Nucleus accumbens (tissue), 56 donors: ENCODE data around the gene LRRC71.

Experiments
- DNase-seq, 56 donors: peaks; one replicate each; lab custom pipeline; 2025; lab: John Stamatoyannopoulos, UW

Gene LRRC71

DNA sequence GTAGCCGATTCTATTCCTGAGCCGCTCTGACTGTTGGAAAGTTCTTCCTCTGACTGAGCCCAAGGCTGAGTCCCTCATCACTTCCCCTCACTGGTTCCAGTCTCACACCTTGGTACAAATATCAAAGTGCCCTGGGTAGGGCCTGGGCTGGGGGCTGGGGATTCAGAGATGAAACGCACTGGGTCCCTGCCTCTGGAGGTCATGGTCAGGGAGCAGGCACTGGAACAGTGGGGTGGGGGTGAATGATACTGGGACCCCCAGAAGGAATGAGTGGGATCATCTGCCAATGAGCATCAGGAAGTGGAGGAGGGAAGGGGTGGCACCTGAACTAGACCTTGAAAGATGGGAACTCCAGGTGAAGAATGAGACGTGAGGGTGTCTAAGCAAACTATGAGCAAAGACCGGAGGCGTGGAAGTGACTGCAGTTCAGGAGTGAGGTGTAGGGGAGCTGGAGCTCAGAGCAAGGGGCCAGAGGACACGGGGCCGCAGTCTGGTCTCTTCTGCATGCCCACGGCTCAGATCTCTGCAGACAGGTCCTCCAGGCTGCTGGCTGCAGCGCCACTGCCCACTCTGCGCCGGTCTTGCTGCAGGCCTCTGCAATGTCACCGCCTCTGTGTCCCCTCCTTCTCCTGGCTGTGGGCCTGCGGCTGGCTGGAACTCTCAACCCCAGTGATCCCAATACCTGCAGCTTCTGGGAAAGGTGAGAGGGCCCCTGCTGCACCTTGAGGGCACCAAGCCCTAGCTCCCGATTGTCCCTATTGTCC, 16.9 kb upstream of the LRRC71 start:
- no peak for DNase-seq

DNA sequence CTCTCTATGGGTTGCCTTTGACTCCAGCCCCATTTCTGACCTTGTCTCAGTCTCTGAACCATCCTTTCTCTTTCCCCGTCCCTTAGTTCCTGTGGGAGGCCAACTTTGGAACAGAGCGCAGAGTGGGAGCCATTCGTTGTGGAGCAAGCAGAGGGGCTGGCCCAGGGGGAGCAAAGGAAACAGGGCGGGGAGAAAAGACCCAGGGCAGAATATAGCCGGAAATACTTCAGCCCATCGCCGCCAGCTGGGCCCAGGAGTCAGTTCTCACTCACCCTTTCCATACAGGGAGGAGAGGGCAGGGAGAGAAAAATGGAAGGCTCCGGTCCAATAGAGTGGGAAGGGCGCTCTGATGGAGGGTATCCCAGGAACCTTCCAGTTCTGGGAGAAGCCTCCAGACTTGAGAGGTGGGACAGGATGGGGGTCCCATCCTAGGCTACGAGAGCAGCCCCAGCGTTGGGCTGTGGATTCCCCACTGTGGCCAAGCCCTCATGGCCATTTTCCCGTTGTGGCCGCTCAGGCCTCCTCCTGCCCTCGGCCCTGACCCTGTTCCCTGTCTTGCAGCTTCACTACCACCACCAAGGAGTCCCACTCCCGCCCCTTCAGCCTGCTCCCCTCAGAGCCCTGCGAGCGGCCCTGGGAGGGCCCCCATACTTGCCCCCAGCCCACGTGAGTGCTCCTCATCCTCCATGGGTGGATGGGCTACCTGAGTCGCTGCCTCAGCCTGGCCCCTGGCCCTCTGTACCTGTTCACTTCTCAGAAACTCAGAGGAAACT, 16.1 kb upstream of the LRRC71 start:
- DNase-seq = no peak

DNA sequence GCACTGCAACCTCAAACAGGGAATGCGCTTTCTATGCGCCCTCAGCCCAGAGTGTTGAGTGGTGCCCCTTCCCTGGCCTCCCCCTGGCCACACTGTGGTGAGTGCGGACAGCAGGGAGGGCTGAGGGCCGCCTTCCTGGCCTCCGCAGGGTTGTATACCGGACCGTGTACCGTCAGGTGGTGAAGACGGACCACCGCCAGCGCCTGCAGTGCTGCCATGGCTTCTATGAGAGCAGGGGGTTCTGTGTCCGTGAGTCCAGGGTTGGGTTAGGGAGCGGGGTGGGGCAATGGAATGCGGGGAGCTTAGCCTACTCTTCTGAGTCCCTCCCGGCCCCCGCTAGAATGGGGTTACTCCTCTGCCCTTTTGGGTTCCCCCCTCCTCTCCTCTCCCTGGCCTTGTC, 15.3 kb upstream of the LRRC71 start:
- no peak for DNase-seq

DNA sequence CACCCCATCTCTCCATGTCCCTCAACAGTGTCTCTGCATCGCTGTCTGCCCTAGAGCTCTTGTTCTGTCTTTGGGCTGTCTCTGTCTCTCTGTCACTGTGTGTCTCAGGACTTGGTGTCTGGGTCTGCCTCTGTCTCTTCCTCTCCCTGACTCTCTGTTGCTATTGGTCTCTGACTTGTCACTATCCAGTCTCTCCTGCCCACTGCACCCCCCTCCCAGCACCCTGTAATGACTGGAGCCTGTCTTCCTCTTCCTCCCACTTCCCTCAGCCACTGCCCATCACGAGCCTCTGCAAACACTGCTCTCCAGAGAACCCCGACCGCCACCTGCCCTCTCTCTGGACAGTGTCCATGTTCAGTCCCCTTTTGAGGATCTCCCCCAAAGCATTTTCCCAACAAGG, 14.8 kb upstream of the LRRC71 start:
- no peak for DNase-seq

DNA sequence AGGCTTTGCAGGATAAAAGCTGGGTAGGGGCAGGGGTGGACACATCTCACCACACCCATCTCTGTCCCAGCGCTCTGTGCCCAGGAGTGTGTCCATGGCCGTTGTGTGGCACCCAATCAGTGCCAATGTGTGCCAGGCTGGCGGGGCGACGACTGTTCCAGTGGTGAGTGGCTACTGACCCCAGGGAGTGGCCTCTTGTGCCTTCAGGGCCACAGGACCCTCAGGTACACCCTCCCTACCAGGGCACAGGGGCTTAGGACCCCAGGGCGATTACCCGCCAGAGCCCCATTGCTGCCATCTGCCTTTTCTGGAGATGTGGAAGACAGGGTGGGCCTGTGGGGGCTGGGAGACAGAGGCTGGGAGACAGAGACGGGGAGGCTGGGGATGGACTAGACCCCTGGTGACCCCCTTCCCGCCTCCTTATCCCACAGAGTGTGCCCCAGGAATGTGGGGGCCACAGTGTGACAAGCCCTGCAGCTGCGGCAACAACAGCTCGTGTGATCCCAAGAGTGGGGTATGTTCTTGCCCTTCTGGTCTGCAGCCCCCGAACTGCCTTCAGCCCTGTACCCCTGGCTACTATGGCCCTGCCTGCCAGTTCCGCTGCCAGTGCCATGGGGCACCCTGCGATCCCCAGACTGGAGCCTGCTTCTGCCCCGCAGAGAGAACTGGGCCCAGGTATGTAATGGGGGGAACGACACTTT, 14.1 kb upstream of the LRRC71 start:
- DNase-seq = no peak

DNA sequence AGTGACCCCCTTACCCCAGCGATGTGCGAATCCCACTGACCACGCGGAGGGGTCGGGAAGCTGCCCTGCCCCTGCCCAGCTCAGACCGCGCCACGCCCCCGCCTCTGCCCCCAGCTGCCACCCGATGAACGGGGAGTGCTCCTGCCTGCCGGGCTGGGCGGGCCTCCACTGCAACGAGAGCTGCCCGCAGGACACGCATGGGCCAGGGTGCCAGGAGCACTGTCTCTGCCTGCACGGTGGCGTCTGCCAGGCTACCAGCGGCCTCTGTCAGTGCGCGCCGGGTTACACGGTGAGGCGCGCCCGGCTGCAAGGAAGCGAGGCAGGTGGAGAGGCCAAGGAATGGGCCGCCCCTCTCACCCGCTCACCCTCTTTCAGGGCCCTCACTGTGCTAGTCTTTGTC, 11.9 kb upstream of the LRRC71 start:
- DNase-seq = no peak

DNA sequence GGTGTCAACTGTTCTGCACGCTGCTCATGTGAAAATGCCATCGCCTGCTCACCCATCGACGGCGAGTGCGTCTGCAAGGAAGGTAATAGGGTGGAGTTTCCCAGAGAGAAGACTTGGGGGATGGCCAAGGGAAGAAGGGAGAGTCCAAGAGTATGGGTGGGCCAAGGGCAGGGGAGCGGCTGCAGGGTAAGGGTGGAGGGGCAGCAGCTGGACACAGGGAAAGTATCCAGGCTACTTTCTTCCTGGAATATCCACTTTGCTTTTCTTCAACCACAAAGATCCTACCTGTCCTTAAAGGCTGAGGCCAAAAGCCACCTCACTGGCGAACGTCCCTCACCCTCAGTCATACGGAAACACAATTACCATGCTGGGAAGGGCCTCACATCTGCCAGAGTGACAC, 11.5 kb upstream of the LRRC71 start:
- DNase-seq = no peak

DNA sequence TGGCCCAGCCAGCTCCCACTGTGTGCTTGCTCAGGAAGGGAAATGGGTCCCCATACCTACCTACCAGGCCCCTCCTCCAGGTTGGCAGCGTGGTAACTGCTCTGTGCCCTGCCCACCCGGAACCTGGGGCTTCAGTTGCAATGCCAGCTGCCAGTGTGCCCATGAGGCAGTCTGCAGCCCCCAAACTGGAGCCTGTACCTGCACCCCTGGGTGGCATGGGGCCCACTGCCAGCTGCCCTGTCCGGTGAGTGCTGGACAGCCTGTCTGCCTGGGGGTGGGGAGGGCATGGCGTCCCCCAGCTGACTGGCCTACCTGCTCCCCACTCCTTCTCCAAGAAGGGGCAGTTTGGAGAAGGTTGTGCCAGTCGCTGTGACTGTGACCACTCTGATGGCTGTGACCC, 10.8 kb upstream of the LRRC71 start:
- DNase-seq = no peak

DNA sequence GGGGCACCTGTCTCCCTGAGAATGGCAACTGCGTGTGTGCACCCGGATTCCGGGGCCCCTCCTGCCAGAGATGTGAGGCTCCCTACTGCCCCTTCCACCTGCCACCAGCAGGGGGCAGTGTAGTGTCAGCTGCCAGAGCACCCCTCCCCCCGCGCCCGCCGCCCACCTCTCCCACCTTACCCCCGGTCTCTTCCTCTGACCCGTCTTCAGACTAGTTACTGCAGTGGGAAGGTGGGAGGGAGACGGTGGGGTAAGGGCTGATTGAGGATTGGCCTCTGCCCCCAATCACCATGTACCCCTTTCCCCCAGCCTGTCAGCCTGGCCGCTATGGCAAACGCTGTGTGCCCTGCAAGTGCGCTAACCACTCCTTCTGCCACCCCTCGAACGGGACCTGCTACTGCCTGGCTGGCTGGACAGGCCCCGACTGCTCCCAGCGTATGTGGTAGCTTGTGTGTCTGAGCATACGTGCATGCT, 10.1 kb upstream of the LRRC71 start:
- peak in 13 of 56 donors; percentile 3 to 41 (median 14) for DNase-seq

DNA sequence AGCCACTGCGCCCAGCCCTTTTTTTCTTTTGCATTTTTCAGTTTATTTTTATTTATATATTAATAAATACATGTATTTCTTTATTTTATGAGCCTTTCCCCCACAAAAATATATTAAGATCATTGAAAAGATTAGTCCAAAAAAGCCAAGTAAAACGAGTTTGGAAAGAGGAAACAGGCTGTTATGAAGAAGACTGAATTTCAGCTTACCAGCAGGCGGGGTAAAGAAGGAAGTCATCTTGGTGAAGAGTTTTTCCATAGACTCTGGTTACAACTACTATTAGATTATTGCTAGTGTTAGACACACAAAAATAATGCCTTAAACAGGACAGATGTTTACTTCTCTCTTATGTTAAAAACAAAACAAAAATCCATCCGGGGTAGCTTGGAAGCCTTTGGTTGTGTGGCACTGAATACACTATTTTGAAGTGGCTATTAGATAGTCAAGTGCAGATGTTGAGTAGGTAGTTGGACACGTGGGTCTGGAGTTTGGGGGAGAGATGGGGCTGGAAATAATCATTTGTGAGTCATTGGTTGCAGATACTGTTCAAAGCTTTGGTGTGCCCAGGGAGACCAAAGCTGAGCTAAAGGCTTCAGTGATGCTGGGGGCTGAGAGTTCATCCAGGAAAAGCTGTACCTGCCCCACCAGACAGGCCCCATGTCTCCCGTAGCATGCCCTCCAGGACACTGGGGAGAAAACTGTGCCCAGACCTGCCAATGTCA, 8.7 kb upstream of the LRRC71 start:
- no peak for DNase-seq

DNA sequence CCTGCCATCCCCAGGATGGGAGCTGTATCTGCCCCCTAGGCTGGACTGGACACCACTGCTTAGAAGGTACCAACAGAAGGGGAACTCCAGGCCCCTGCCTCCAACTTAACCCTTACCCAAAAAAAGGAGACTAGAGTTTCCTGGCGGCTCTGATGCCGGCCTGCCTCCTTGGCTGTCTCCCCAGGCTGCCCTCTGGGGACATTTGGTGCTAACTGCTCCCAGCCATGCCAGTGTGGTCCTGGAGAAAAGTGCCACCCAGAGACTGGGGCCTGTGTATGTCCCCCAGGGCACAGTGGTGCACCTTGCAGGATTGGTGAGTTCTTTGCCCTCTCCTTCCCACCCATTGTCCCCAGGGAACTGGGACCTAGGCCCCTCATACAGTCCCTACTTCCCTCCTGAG, 8.1 kb upstream of the LRRC71 start:
- DNase-seq = no peak

DNA sequence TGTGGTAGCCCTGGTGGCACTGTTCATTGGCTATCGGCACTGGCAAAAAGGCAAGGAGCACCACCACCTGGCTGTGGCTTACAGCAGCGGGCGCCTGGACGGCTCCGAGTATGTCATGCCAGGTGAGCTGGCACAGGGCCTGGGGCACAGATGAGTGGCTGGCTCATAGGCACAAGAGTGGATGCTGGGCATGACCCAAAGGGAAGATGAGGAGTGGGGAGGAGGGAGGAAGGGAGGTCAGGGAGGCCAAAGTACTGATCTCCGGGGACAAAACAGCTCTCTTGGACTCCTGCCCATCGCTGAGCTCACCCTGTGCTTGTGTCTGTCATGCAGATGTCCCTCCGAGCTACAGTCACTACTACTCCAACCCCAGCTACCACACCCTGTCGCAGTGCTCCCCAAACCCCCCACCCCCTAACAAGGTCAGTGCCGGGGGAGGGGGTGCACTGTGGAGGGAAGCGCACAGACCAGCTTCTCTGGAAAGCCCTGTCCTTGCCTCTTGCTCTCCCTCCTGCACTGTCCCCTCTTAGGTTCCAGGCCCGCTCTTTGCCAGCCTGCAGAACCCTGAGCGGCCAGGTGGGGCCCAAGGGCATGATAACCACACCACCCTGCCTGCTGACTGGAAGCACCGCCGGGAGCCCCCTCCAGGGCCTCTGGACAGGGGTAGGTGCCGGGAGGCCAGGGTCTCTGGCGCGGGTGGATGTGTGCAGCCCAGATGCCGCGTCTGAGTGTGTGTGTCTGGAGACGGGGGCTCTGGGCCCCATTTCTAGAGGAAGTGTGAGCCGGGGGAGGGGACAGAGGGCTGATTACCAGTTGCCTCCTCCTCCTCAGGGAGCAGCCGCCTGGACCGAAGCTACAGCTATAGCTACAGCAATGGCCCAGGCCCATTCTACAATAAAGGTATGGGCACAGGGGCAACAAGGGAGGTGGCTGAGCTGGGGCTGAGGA, 7.3 kb upstream of the LRRC71 start:
- DNase-seq = peak in 7 of 56 donors; percentile 4 to 37 (median 21)

DNA sequence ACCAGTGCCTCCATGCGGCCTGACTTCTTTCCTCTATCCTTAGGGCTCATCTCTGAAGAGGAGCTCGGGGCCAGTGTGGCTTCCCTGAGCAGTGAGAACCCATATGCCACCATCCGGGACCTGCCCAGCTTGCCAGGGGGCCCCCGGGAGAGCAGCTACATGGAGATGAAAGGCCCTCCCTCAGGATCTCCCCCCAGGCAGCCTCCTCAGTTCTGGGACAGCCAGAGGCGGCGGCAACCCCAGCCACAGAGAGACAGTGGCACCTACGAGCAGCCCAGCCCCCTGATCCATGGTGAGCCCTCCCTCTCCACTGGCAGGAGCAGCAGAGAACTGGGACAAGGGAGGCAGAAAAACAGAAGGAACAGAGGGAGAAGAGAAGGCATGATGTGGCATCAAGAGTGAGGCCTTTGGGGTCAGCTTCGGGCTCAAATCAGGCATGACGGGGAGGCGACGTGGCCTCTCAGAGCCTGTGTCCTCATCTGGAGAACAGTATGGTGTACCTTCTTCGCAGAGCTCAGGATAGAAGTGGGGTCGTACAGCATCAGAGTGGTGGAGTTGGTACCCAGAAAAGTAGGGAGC, 6.5 kb upstream of the LRRC71 start:
- no peak for DNase-seq

DNA sequence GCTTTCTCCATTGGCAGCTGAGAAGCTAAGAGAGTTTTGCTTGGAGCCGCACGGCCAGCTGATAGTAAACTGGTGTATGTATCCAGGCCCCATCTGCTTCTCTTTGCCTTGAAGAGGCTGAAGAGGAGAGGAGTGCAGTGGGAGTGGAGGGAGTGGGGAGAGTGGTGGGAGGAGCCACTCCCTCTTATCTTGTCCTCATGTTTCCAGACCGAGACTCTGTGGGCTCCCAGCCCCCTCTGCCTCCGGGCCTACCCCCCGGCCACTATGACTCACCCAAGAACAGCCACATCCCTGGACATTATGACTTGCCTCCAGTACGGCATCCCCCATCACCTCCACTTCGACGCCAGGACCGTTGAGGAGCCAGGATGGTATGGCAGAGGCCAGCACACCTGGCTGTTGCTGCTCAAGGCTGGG, 6.0 kb upstream of the LRRC71 start:
- DNase-seq = no peak

DNA sequence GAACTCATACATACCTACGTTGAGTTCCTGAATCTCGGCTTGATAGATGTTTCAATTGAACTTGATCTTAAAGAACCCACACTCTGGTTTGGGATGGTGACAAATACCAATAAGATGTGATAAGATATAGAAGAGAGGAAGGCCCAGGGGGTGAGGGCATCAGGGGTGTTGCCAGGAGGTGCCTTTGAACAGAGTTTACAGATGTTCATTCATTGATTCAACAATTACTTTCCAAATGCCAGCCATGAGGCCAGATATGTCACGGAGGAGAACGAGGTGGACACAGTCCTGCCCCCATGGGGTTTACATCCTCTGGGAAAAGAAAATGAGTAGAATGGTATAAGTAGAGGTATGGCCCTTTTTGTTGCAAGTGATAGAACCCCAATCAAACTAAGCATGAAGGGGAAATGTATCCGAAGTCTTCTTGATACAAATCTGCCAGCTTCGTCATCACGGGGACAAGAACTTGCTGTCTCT, 659 bp downstream of the LRRC71 start:
- no peak for DNase-seq

DNA sequence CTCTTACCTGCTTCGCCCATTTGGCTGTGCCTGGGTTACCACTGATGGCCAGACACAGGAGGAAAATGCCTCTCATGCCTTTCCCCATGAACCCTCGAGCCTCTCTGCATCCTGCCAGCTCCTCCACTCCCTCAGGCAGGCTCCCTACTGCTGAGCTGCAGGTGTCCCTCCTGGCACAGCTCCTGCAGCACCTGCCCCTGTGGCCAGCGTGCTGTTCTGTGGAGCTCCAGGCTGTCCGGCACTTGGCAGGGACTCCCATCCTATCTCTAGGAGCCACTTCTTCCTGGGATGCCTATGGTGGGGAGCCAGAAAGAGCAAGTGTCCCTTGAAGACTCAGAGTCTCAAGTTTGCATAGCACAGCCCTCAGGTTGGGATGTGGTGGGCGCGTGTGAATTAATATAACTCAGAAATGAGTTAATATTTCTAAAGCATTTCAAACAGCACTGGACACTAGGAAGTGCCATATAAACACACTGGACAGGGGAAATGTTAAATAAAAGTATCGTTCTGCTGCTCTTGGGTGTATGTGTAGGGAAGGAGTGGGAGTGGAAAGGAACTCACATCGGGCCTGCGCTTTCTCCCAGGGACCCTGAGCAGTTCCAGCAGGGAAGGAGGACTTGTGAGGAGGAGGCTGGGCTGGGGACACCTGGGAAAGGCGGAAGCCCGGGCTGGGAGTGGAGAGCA, 2.7 kb downstream of the LRRC71 start:
- no peak for DNase-seq

DNA sequence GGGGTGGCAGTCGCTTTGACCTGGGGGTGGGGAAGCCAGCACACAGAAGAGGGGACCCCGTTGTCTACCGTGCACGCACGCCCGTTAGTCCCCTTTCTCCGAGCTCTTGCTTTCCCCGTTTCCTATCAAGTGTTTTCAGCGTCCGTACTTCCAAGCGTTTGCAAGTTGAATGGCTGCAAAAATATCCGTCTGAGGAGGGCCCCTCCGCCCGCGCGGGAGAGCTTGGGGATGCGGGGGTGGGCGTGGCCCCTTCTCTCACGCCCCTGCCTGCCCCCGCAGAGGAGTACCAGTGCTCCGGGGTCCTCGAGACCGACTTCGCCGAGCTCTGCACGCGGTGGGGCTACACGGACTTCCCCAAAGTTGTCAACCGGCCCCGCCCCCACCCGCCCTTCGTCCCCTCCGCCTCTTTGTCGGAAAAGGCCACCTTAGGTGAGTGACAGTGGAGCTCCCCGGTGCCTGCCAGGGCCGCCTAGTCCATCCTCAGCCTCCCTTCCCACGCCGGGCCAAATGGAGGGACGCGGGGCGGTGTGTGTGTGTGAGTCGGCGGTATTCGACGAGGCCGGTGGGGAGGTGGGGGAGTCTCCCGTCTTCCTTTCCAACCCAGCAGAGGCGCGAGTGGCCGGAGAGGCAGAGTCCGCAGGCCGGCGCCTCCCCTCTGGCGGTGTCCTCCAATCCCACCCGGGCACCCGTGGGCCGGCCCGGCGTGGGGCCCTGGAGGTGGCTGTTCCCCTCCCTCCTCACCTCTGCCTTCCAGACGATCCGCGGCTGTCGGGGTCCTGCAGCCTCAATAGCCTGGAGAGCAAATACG, 3.4 kb downstream of the LRRC71 start:
- DNase-seq = peak in 1 of 56 donors; percentile 23
